ENCODE measurements around the gene PRR20G.

DNA sequence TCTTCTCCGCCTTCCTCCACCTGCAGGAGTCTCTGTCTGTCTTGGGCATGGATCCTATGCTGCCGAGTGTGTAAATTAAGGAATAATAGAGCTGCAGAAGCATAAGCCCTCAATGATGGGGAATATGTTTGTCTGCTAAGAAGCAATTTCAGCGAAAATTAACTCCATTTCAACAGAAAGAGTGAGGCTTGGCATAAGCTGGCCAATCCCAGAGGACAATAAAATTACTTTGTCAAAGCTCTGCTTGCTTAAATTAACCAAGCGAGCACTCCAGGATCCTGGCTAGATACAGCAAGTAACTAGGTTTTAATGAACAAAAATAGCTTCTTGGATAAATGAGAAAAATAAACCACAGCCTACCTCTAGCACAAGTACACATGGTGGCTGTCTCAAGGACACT lies 33.5 kb upstream of the PRR20G start:
- no peak for TF ChIP-seq ATF7 (IDR thresholded peaks at IDR 0.05)
- no peak for TF ChIP-seq ZNF24 (IDR thresholded peaks at IDR 0.05)
- TF ChIP-seq FOSL1 (tag; conservative IDR thresholded peaks at IDR 0.05) = no peak
- TF ChIP-seq, protein P1, sequence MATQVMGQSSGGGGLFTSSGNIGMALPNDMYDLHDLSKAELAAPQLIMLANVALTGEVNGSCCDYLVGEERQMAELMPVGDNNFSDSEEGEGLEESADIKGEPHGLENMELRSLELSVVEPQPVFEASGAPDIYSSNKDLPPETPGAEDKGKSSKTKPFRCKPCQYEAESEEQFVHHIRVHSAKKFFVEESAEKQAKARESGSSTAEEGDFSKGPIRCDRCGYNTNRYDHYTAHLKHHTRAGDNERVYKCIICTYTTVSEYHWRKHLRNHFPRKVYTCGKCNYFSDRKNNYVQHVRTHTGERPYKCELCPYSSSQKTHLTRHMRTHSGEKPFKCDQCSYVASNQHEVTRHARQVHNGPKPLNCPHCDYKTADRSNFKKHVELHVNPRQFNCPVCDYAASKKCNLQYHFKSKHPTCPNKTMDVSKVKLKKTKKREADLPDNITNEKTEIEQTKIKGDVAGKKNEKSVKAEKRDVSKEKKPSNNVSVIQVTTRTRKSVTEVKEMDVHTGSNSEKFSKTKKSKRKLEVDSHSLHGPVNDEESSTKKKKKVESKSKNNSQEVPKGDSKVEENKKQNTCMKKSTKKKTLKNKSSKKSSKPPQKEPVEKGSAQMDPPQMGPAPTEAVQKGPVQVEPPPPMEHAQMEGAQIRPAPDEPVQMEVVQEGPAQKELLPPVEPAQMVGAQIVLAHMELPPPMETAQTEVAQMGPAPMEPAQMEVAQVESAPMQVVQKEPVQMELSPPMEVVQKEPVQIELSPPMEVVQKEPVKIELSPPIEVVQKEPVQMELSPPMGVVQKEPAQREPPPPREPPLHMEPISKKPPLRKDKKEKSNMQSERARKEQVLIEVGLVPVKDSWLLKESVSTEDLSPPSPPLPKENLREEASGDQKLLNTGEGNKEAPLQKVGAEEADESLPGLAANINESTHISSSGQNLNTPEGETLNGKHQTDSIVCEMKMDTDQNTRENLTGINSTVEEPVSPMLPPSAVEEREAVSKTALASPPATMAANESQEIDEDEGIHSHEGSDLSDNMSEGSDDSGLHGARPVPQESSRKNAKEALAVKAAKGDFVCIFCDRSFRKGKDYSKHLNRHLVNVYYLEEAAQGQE (IDR thresholded peaks at IDR 0.05; ENCODE audit: borderline replicate concordance) = no peak
- TF ChIP-seq, protein P1 (CRISPR knock-in tag; IDR thresholded peaks at IDR 0.05; ENCODE audit: low read depth) = no peak
- no peak for TF ChIP-seq ETV5 (CRISPR knock-in tag; IDR thresholded peaks at IDR 0.05; ENCODE audit: low read depth)
- TF ChIP-seq CTCF (IDR thresholded peaks at IDR 0.05 in 2 of 3, conservative IDR thresholded peaks at IDR 0.05 in 1 of 3; ENCODE audit: insufficient read depth in 2 of 3, low read depth in 1 of 3, low read length in 3 of 3) = no peak
- TF ChIP-seq POLR2AphosphoS5 (IDR thresholded peaks at IDR 0.05; ENCODE audit: control insufficient read depth, insufficient read depth, low read depth, low read length) = no peak
- TF ChIP-seq CEBPG (CRISPR knock-in tag; IDR thresholded peaks at IDR 0.05) = no peak
- no peak for TF ChIP-seq CEBPG (tag; conservative IDR thresholded peaks at IDR 0.05 in 1 of 2, IDR thresholded peaks at IDR 0.05 in 1 of 2)
